HG03521 (cell line): ENCODE data around the gene SOBP.
"Not testable (repeated sequence)": the region's sequence is repeated elsewhere in the genome, so short reads cannot be mapped to it uniquely, and the experiment has no call there.

ENCODE experiments used
- ATAC-seq: cut with Tn5 transposase; IDR thresholded peaks from one replicate; pipeline ENCODE4 v1.9.1; 2021; ENCODE audit warnings: mild to moderate bottlenecking, moderate library complexity; ENCODE audit not compliant: unreplicated experiment

SOBP gene

GRCh38 chr6:107488174-107488874 is 1.6 kb upstream of the SOBP start:
- no peak for ATAC-seq

- no peak for ATAC-seq
Observed at GRCh38 chr6:107488875-107489635, 862 bp upstream of the SOBP start.

- ATAC-seq = no peak
Observed at GRCh38 chr6:107490566-107491137, 735 bp downstream of the SOBP start.

GRCh38 chr6:107491138-107491609 is 1.3 kb downstream of the SOBP start:
- no peak for ATAC-seq

- no peak for ATAC-seq
Observed at GRCh38 chr6:107491760-107492660, 2.1 kb downstream of the SOBP start.

GRCh38 chr6:107493158-107494057 is 3.5 kb downstream of the SOBP start:
- no peak for ATAC-seq

- no peak for ATAC-seq
Observed at GRCh38 chr6:107495196-107495643, 5.3 kb downstream of the SOBP start.

GRCh38 chr6:107495971-107496370 is 6.1 kb downstream of the SOBP start:
- ATAC-seq = no peak

GRCh38 chr6:107496892-107497684 is 7.2 kb downstream of the SOBP start:
- no peak for ATAC-seq

GRCh38 chr6:107504270-107505026 is 14.5 kb downstream of the SOBP start:
- ATAC-seq = no peak

- ATAC-seq = no peak
Observed at GRCh38 chr6:107506145-107506544, 16.2 kb downstream of the SOBP start.

GRCh38 chr6:107509506-107509905 is 19.6 kb downstream of the SOBP start:
- no peak for ATAC-seq

GRCh38 chr6:107510108-107510507 is 20.2 kb downstream of the SOBP start:
- ATAC-seq = no peak

GRCh38 chr6:107511511-107511993 is 21.6 kb downstream of the SOBP start:
- ATAC-seq = no peak

- no peak for ATAC-seq
Observed at GRCh38 chr6:107513214-107513613, 23.3 kb downstream of the SOBP start.

GRCh38 chr6:107515955-107516354 is 26.0 kb downstream of the SOBP start:
- ATAC-seq = no peak

- ATAC-seq = no peak
Observed at GRCh38 chr6:107517274-107517673, 27.4 kb downstream of the SOBP start.

GRCh38 chr6:107519224-107519623 is 29.3 kb downstream of the SOBP start:
- ATAC-seq = not testable (repeated sequence)
